Measurements from ENCODE around the gene KRTAP4-2.
"Not testable (repeated sequence)": the region's sequence is repeated elsewhere in the genome, so short reads cannot be mapped to it uniquely, and the experiment has no call there.

The KRTAP4-2 gene

GRCh38 chr17:41177727-41178271, at the start of gene KRTAP4-2:
KRTAP4-2 (minus strand) TSS chr17:41178221; CDS start chr17:41178164, 57 bp downstream.
- no peak within 1 kb of the TSS for H3K27ac ChIP-seq
- TF ChIP-seq CTCF (IDR thresholded peaks at IDR 0.05) (no peak), ZFX (IDR thresholded peaks at IDR 0.05; ENCODE audit: borderline replicate concordance) (no peak)

GRCh38 chr17:41226598-41227095, 48.6 kb upstream of the KRTAP4-2 start, which contains the start of gene KRTAP9-2:
KRTAP9-2 (plus strand) TSS chr17:41226648; CDS start chr17:41226655, 7 bp downstream.
- not testable (repeated sequence) for H3K27ac ChIP-seq

- no peak for TF ChIP-seq CTCF (IDR thresholded peaks at IDR 0.05)
- TF ChIP-seq ZFX (IDR thresholded peaks at IDR 0.05; ENCODE audit: borderline replicate concordance): no peak
- H3K27ac ChIP-seq: no peak overlapping the region
Observed at GRCh38 chr17:41226051-41226450, 48.0 kb upstream of the KRTAP4-2 start.

- H3K27ac ChIP-seq: no peak overlapping the region
- TF ChIP-seq CTCF (IDR thresholded peaks at IDR 0.05) (no peak), ZFX (IDR thresholded peaks at IDR 0.05; ENCODE audit: borderline replicate concordance) (no peak)
Observed at GRCh38 chr17:41223821-41224220, 45.8 kb upstream of the KRTAP4-2 start.

- H3K27ac ChIP-seq: no peak overlapping the region
- TF ChIP-seq ZFX (IDR thresholded peaks at IDR 0.05; ENCODE audit: borderline replicate concordance) (no peak), CTCF (IDR thresholded peaks at IDR 0.05) (no peak)
Observed at GRCh38 chr17:41215681-41216080, 37.7 kb upstream of the KRTAP4-2 start.

GRCh38 chr17:41212524-41213169, 34.6 kb upstream of the KRTAP4-2 start:
- no peak overlapping the region for H3K27ac ChIP-seq
- TF ChIP-seq CTCF (IDR thresholded peaks at IDR 0.05) (no peak), ZFX (IDR thresholded peaks at IDR 0.05; ENCODE audit: borderline replicate concordance) (no peak)

- H3K27ac ChIP-seq: no peak overlapping the region
- TF ChIP-seq ZFX (IDR thresholded peaks at IDR 0.05; ENCODE audit: borderline replicate concordance) (no peak), CTCF (IDR thresholded peaks at IDR 0.05) (no peak)
Observed at GRCh38 chr17:41211845-41212466, 33.9 kb upstream of the KRTAP4-2 start.

Measured in 22Rv1 (cell line).